NCI-H1436 (cell line): ENCODE results near the gene SEC16B.

Experiments used
- DNase-seq: peaks from one replicate; lab custom pipeline; 2025; lab: John Stamatoyannopoulos, UW

The SEC16B gene

GRCh38 chr1:177907000-177907399 lies 62.9 kb downstream of the SEC16B start:
- no peak for DNase-seq

DNA sequence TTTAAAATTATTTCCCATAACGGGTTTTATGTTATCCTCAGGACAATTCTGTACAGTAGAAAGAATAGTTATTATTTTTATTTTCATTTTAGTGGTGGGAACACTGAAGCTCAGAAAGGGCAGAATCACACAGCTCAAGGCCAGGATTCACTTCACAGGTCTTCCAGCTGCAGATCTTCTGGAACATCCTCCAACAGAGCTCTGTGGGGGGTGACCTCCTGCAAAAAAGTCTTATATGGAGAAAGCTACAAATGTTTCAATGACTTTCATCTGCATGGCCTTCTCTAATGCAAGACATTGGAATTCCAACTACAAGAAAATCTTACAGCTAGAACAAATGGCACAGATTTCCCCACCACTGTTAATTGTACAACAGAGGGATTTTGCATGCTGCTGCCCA lies 64.2 kb downstream of the SEC16B start:
- no peak for DNase-seq

DNA sequence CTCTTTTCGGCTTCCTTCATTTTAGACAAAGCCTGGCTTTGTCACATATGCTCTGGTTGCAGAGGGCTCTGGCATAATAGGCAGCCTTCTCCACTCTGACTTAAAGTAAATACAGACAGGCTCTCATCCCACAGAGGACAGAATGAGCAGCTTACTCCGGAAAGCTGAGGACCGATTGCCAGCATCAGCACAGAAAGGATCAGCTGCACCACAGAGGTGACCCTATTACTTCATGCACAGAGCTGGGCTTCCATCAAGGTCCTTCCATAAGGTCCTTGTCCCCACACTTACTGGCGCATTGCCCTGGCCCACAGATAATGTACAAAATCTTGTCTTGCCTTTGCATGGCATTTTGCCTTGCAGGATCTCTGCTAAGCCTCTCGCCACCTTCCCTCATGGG lies 67.6 kb downstream of the SEC16B start:
- DNase-seq: no peak

DNA sequence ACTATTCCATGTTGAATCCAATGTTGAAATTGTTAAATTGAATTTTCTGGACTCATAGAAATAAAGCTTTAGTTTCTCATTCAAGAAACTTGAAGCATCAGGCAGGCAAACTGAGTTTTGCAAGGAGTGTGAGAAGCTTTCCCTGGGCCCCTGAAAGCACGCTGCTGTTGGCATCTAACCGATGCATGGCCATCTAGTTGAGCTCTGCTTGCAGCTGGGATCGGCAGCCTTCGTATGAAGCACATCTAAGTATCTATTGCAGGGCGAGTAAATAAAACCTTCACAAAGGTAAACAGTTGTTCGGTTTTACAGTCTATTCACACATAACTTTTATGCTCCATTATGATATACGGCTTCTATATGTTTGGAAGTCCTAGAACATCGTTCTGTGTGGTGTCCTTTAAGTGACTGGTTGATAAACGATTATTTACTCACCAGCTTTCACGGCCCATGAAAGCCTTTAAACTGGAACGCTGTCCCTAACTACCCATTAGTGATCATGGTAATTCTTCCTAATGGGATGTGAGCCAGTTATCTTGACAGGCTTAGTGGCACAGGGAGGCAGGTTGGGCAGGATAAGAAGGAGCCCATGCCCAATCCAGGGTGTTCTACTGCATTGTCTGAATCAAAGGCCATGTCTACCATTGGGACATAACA lies 71.7 kb downstream of the SEC16B start:
- DNase-seq: no peak

GRCh38 chr1:177897281-177897997 lies 72.4 kb downstream of the SEC16B start:
- DNase-seq: no peak
